KBM-7 (cell line): ENCODE data around the gene CNN2.
A peak's percentile ranks its signal among the peaks of the same experiment; 100 is the strongest.

Experiments
- DNase-seq: peaks from one replicate; pipeline ENCODE4 v3.0.0-alpha.2; 2015
- in situ Hi-C: fragments of 300-500 bp; cut with MboI; formaldehyde crosslinking; loops from 2 replicates; pipeline ENCODE4 v1.14.3; 2020; ENCODE audit warnings: low sequenced_read_pairs, low pct_unique_long_range_greater_than_20kb, mixed read lengths

The CNN2 gene

DNA sequence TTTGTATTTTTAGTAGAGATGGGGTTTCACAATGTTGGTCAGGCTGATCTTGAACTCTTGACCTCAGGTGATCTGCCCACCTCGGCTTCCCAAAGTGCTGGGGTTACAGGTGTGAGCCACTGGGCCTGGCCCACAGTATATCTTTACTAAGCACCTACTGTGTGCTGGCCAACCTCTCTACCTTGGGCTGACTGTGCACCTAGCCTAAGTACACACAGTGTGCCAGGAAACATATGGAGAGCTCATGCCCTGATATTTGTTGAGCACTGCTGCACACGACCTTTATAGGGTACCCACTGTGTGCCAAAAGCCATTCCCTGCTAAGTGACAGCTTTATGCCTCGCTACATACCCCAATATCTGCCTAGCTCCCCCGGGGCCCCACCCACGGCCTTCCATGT lies 34.3 kb downstream of the CNN2 start:
- no peak for DNase-seq
- in situ Hi-C loops, result no loop called here

- DNase-seq, result no peak
- in situ Hi-C loops, result no loop called here
These were observed 35.6 kb downstream of the CNN2 start for GRCh38 chr19:1061987-1062386.

DNA sequence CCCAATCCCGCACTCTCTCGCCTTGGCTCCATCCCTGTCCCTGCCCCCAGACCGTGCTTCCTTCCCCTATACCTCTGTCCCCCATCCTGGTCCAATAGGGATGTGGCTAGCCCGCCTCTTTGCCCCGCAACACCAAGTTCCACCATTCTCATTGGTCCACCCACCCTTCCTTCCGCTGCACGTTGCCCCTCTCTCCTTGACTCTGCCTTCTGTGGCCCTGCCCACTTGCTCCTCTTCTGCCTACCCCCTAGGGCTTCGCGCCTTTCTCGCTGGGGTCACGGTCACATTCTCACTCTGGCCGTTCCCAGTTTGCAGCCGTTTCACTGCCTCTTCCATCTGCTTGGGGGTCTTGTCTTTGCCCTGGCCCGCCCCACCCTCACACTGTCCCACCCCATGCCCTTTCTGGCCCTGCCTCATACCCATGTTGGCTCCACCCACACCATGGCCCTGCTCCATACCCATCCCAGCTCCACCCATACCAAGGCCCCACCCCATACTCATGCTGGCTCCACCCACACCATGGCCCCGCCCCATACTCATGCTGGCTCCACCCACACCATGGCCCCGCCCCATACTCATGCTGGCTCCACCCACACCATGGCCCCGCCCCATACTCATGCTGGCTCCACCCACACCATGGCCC lies 36.1 kb downstream of the CNN2 start:
- in situ Hi-C loops, result no loop called here

GRCh38 chr19:1063030-1063908 lies 36.9 kb downstream of the CNN2 start:
- DNase-seq, result peak; percentile 68
- in situ Hi-C loops, result no loop called here

More for the DNA sequence above, 36.1 kb downstream of the CNN2 start:
- DNase-seq, result no peak

DNA sequence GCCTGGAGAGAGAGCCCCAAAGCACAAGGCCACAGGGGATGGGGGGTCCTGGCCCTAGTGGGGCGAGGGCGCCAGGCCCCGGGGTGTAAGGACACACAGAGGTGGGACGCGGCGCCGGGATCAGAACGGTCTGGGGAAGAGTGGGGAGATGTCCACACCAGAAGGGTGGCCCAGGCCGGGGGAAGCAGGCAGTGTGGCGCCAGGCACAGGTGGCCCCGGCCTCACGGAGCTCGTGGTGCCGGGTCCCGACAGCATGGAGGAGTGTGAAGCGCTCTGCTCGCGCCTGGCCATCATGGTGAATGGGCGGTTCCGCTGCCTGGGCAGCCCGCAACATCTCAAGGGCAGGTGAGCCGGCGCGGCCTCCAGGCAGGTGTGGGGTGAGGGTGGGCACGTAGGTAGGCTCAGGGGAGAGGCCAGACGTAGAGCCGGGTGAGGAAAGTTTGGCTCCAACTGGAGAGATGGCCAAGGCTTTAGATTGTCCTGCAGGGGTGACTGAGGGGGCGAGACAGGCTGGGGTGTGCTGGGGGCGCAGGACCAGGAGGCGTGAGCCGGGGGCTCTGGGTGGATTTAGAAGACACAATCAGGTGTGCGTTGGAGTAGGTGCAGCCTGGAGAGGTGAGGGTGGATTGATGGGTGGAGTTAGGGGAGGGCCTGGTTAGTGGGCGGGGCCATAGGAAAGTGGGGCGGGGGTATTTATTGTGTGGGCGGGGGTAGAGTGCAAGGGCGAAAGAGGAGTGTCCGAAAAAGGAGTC lies 37.7 kb downstream of the CNN2 start:
- in situ Hi-C loops, result no loop called here
- DNase-seq, result no peak

DNA sequence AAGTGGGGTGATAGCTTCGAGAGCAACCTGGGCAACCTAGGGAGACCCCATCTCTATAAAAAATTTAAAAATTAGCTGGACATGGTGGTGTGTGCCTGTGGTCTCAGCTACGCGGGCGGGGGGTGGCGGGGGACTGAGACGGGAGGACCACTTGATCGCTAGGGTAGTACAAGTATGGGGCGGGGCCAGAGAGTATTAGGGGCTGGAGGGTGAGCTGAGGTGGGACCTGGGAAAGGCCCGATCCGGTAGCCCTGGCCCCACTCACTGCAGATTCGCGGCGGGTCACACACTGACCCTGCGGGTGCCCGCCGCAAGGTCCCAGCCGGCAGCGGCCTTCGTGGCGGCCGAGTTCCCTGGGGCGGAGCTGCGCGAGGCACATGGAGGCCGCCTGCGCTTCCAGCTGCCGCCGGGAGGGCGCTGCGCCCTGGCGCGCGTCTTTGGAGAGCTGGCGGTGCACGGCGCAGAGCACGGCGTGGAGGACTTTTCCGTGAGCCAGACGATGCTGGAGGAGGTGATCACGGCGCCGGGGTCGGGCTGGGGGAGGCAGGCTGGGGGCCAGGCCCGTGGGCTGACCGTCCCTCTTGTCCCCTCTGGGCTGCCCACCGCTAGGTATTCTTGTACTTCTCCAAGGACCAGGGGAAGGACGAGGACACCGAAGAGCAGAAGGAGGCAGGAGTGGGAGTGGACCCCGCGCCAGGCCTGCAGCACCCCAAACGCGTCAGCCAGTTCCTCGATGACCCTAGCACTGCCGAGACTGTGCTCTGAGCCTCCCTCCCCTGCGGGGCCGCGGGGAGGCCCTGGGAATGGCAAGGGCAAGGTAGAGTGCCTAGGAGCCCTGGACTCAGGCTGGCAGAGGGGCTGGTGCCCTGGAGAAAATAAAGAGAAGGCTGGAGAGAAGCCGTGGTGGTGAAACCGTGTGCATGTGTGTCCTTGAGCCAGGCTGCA lies 38.5 kb downstream of the CNN2 start:
- peak; percentile 74 for DNase-seq
- in situ Hi-C loops, result no loop called here

GRCh38 chr19:1065606-1066109 lies 39.2 kb downstream of the CNN2 start:
- in situ Hi-C loops, result no loop called here
- no peak for DNase-seq

DNA sequence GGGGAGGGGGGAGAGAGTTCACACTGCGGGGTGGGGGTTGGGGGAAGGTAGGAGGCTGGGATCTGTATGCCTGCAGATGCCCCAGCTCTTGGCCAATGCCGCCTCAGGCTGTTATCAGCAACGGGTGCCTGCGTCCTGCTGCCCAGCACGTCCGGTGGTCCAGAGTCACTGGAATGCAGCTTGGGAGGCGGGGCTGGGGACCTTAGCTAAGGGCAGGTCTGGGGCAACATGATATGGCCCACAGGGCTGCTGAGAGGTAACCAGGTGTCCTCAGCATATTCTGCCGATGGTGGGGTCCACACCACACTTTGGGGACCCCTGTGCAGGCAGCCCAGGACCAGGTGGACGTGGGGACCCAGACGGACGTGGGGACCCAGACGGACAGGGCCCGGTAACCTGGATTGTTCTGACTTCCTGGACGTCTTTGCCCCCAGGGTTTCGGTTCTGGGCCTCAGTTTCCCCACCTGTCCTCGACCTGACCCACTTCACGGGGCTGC lies 39.9 kb downstream of the CNN2 start:
- DNase-seq, result no peak
- in situ Hi-C loops, result no loop called here

GRCh38 chr19:1066748-1067340 lies 40.4 kb downstream of the CNN2 start, which contains the start of gene ARHGAP45:
Gene ARHGAP45, plus strand, starts transcription at chr19:1067167. Its CDS starts 239 bp downstream, at chr19:1067406.
- peak; percentile 74 for DNase-seq
- in situ Hi-C loops, result no loop called here

DNA sequence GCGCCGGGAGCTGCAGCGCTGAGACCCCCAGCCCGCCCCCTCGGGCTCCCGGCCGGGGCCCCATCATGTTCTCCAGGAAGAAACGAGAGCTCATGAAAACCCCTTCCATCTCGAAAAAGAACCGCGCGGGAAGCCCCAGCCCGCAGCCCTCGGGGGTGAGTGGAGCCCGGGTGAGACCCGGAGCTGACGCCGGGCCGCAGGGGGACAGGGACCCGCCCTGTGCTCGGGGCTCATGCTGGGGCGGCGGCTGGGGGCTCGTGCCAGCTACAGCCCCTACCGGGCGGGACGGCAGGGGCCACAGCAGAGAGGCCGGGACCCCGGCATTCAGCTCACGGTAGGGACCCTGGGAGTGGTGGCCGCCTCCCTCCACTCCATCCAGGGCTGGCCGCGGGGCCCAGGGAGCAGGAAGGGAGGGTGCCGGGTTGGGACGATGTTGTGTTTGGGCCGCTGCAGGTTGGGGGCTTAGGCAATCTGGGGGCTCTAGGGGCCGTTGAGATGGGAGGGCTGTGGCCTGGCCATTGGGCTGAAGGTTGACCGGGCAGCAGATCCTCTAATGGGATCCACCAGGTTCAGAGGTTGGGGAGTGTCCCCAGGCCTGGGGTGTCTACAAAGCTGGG lies 41.0 kb downstream of the CNN2 start:
- in situ Hi-C loops, result no loop called here
- peak; percentile 52 for DNase-seq

DNA sequence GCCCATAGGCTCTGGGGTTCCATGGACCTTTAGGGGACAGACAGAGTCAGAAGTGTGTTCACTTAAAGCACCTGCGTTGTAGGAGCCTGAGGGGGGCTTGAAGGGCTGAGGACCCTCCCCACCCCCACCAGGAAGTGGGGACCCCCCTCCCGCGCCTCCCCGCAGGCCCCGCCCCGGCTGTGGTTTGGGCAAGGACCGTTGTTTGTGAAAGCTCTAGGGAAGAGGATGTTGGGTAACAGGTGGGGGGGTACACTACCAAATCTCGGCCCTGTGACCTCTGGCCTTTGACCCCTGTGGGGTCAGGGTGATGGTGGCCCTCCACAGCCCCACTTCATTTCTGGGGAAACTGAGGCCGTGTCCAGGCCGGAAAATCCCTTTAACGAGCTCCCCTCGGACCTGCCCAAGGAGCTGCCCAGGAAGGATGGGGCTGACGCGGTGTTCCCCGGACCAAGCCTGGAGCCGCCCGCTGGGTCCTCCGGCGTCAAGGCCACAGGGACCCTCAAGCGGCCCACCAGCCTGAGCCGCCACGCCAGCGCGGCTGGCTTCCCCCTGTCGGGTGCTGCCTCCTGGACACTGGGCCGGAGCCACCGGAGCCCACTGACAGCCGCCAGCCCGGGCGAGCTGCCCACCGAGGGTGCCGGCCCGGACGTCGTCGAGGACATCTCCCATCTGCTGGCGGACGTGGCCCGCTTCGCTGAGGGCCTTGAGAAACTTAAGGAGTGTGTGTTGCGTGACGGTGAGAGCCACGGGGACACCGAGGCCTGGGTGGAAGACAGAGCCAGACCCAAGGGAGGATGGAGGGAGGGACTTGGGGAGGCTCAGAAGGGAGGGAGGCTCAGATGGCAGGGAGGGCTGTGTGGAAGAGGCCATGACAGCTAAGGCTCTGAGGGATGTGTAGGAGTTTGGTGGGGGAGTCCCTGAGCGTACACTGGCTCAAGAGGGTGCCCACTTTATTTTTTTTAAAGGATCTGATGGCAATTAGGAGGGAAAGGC lies 41.9 kb downstream of the CNN2 start:
- DNase-seq, result peak; percentile 52
- in situ Hi-C loops, result no loop called here

DNA sequence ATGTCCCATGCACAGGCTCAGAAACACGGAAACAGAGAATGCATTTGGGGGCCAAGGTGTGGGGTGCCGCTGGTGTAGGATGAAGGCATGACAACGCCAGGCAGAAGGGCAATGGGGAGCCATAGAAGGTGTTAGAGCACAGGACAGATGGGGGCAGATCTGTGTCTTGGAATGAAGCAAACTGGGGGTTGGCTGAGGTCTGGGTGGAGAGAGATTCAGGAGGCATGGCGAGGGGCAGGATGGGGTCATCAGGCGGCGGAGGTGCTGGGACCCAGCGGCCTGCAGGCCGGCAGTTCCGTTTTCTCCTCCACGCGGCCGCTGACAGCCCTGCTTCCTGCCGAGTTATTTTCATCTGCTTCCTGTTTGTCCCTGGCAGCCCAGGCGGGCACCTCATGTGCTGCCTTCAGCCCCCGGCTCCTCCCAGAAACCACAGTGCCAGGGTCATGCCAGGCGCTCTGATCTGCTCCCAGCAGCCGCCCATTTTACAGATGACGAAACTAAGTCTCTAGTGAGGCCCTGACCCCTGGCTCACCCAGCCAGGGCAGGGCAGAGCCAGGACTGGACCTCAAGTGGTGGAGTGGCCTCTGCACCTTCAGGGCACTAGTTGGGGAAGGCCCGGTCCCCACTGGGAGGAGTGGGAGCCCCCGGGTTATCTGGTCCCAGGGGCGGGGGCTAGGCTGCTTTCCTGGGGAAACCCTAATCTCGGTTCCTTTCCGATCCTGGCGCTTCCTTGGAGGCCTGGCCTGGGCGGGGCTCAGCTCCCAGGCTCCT lies 42.8 kb downstream of the CNN2 start:
- in situ Hi-C loops, result no loop called here
- DNase-seq, result peak; percentile 96

- in situ Hi-C loops, result no loop called here
- no peak for DNase-seq
These were observed 44.1 kb downstream of the CNN2 start for GRCh38 chr19:1070576-1070930.

DNA sequence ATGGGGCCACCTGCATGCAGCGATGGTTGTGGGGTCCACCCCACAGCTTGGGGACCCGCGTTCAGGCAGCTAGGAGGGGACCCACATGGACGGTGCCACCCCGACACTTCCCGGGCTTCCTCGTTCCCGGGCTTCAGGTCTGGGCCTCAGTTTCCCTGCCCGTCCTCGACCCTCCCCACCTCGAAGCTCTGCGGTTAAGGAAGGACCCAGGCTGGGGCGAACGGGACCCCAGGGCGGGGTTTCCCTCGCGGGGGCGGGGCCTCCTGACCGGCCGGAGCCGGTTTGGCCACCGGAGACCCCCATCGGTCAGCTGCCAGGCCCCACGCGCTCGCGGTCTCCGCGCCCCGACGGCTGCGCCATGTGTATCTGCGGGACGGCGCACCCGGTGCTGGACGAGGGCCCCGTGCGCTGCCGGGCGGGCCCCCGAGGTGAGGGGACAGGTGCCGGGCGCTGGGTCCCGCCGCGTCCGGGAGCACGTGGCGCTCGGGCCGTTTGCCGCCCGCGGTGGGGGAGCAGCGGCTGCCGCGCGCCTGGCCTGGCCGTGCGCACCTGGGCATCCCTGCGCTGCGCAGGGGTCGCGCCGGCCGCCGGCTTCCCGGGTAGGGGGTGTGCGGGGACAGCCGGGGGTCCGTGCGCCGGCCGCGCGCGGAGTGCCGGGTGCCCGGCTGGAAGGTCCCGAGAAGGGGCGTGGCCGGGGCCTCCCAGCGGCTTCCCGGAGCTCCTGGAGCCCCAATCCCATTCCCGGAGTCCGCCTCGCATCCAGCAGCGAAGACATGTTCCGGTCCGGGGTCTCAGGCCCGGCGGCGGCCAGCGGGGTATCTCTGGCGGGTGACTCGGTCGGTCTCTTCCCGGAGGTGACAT lies 44.8 kb downstream of the CNN2 start:
- in situ Hi-C loops, result no loop called here
- DNase-seq, result no peak

DNA sequence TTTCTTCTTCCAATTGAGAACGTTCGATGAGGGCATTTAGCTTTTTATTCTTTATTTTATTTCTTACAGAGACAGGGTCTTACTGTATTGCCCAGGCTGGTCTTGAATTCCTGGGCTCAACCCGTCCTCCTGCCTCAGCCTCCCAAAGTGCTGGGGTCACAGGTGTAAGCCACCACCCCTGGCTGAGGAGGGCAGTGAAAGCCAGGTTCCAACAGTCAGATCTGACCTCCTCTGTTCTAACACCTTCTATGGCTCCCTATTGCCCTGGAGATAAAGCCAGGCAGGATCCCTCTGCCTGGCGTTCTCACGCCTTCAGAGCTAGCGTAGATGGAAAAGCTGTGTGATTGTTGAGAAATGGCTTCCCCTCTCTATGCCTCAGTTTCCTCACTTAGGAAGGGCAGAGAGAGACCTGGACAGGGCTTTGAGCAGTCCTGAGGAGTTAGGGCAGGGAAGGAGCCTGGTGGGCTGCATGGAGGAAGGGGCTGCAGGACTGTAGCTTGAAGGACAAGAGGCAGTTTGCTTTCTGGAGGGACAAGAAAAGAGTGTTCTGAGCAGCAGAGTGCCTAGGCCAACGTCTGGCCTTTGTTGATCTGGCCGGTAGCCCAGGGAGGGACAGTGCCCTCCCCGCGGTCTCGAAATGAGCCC lies 46.1 kb downstream of the CNN2 start:
- in situ Hi-C loops, result no loop called here
- no peak for DNase-seq
